H1 (cell line): ENCODE results near the gene MAGI2. TPM values are rescaled to one million over a fixed set of nuclear protein-coding genes. Genes with fewer than 3 reads are reported as not detected.

Experiments
- CTCF ChIA-PET: fragments of 300-600 bp; sonication (Branson Sonifier 250); formaldehyde crosslinking; loops from one replicate; lab custom pipeline; 2021; ENCODE audit not compliant: partially characterized antibody; lab: Charles Lee
- POLR2A ChIA-PET: fragments of 300-600 bp; sonication (Branson Sonifier 250); formaldehyde crosslinking; loops from one replicate; lab custom pipeline; 2021; ENCODE audit warnings: inconsistent platforms; ENCODE audit not compliant: partially characterized antibody; lab: Charles Lee
- DNase-seq, 2 experiments: peaks; one replicate each; pipeline versions ENCODE4 v3.0.0 to v3.0.0-alpha.2; 2010 to 2022; ENCODE audit warnings: low spot score in 2 of 2, low read depth in 1 of 2, mixed read lengths in 1 of 2
- FAIRE-seq: peaks from 2 replicates; lab custom pipeline; 2011; peaks lifted over from hg19 to GRCh38; lab: Jason Lieb, UNC
- H2AFZ ChIP-seq: 2 replicates; pipeline ENCODE4 v1.8.1; 2012; ENCODE audit warnings: low read length, inconsistent platforms
- H2AK5ac ChIP-seq: 2 replicates; pipeline ENCODE4 v1.6.1; 2013; ENCODE audit warnings: low read depth, low read length
- H2BK120ac ChIP-seq: replicated peaks from 2 replicates; pipeline ENCODE3; 2013; ENCODE audit warnings: low read depth, low read length, inconsistent platforms
- H2BK12ac ChIP-seq: 2 replicates; pipeline ENCODE4 v1.6.1; 2013; ENCODE audit warnings: low read depth, low read length
- H2BK15ac ChIP-seq: 2 replicates; pipeline ENCODE4 v1.6.1; 2013; ENCODE audit warnings: low read length
- H2BK20ac ChIP-seq: 2 replicates; pipeline ENCODE4 v1.6.1; 2013; ENCODE audit warnings: low read length
- H2BK5ac ChIP-seq: 2 replicates; pipeline ENCODE4 v1.6.1; 2013; ENCODE audit warnings: low read depth, low read length
- H3K14ac ChIP-seq: 2 replicates; pipeline ENCODE4 v1.6.1; 2013; ENCODE audit warnings: inconsistent platforms; ENCODE audit not compliant: insufficient read length
- H3K18ac ChIP-seq: 2 replicates; pipeline ENCODE4 v1.6.1; 2013; ENCODE audit warnings: low read length; ENCODE audit errors: extremely low read depth
- H3K23ac ChIP-seq: 2 replicates; pipeline ENCODE4 v1.6.1; 2013; ENCODE audit warnings: inconsistent platforms; ENCODE audit not compliant: insufficient read length
- H3K23me2 ChIP-seq: 2 replicates; pipeline ENCODE4 v1.6.1; 2013; ENCODE audit warnings: low read depth, low read length
- H3K27ac ChIP-seq: 2 replicates; pipeline ENCODE4 v1.6.1; 2011; ENCODE audit warnings: low read depth, low read length, inconsistent platforms
- H3K27me3 ChIP-seq, 4 experiments: replicated peaks in 1 of 4; 1 replicate in 1 of 4; 2 replicates in 3 of 4; pipeline versions ENCODE4 v1.6.1 to v1.8.1; 2011 to 2013; ENCODE audit warnings: low read length in 3 of 4, mild to moderate bottlenecking in 3 of 4, inconsistent platforms in 2 of 4, mixed read lengths in 2 of 4, moderate library complexity in 1 of 4; ENCODE audit not compliant: control insufficient read depth in 3 of 4, insufficient read depth in 3 of 4; ENCODE audit errors: extremely low read depth in 1 of 4
- H3K36me3 ChIP-seq, 4 experiments: 2 replicates each; pipeline versions ENCODE4 v1.6.1 to v1.8.1; 2011 to 2013; ENCODE audit warnings: mild to moderate bottlenecking in 4 of 4, low read length in 3 of 4, moderate library complexity in 2 of 4, control low read depth in 1 of 4, inconsistent platforms in 1 of 4; ENCODE audit not compliant: insufficient read depth in 4 of 4, control insufficient read depth in 2 of 4
- H3K4ac ChIP-seq: replicated peaks from 2 replicates; pipeline ENCODE3; 2013; ENCODE audit warnings: low read length, low read depth, mixed read lengths, inconsistent platforms; ENCODE audit not compliant: insufficient read length
- H3K4me1 ChIP-seq, 4 experiments: replicated peaks in 1 of 4; 1 replicate in 1 of 4; 2 replicates in 3 of 4; pipeline versions ENCODE4 v1.6.1 to v1.8.1; 2011 to 2013; ENCODE audit warnings: low read length in 3 of 4, inconsistent platforms in 2 of 4, mixed read lengths in 1 of 4; ENCODE audit not compliant: insufficient read depth in 4 of 4, control insufficient read depth in 3 of 4
- H3K4me2 ChIP-seq, 2 experiments: 2 replicates each; pipeline versions ENCODE4 v1.6.1 to v1.8.1; 2011 to 2013; ENCODE audit warnings: low read depth in 2 of 2, low read length in 2 of 2, control low read depth in 1 of 2, inconsistent platforms in 1 of 2, mild to moderate bottlenecking in 1 of 2; ENCODE audit not compliant: insufficient read depth in 1 of 2
- H3K4me3 ChIP-seq, 4 experiments: fragments of 200-600, 300-600 bp in 1 of 4; sonication (generic), shearing (Covaris generic), sonication (Bioruptor Twin) in 1 of 4; 2 replicates each; pipeline versions ENCODE4 v1.5.1 to v1.8.1; 2011 to 2016; ENCODE audit warnings: low read length in 4 of 4, low read depth in 3 of 4, control low read depth in 2 of 4, inconsistent platforms in 2 of 4, mild to moderate bottlenecking in 2 of 4, mixed read lengths in 1 of 4, moderate library complexity in 1 of 4; ENCODE audit not compliant: insufficient read depth in 2 of 4; ENCODE audit errors: extremely low read depth in 1 of 4
- H3K56ac ChIP-seq: replicated peaks from 2 replicates; pipeline ENCODE3; 2013; ENCODE audit warnings: low read depth, mild to moderate bottlenecking, mixed read lengths, low read length, inconsistent platforms; ENCODE audit not compliant: insufficient read length
- H3K79me1 ChIP-seq: 2 replicates; pipeline ENCODE4 v1.6.1; 2013; ENCODE audit warnings: low read depth, low read length, control low read depth
- H3K79me2 ChIP-seq, 2 experiments: 2 replicates each; pipeline versions ENCODE4 v1.6.1 to v1.8.1; 2012 to 2013; ENCODE audit warnings: low read length in 2 of 2, mild to moderate bottlenecking in 2 of 2, inconsistent platforms in 1 of 2; ENCODE audit not compliant: insufficient read depth in 2 of 2, control insufficient read depth in 1 of 2
- H3K9ac ChIP-seq, 4 experiments: replicated peaks in 1 of 4; 1 replicate in 1 of 4; 2 replicates in 3 of 4; pipeline versions ENCODE4 v1.6.1 to v1.8.1; 2011 to 2013; ENCODE audit warnings: low read depth in 3 of 4, low read length in 3 of 4, control low read depth in 2 of 4, mild to moderate bottlenecking in 2 of 4, moderate library complexity in 2 of 4, inconsistent platforms in 1 of 4; ENCODE audit errors: extremely low read depth in 1 of 4
- H3K9me3 ChIP-seq, 2 experiments: 2 replicates each; pipeline versions ENCODE4 v1.6.1 to v1.8.1; 2012 to 2013; ENCODE audit warnings: mild to moderate bottlenecking in 2 of 2, moderate library complexity in 2 of 2, control low read depth in 1 of 2, inconsistent platforms in 1 of 2, low read depth in 1 of 2, low read length in 1 of 2, mixed read lengths in 1 of 2; ENCODE audit not compliant: insufficient read depth in 2 of 2
- H4K20me1 ChIP-seq, 2 experiments: replicated peaks in 1 of 2; 2 replicates each; pipeline versions ENCODE3 to v1.8.1; 2011 to 2013; ENCODE audit warnings: inconsistent platforms in 2 of 2, low read length in 2 of 2, mild to moderate bottlenecking in 1 of 2; ENCODE audit not compliant: insufficient read depth in 2 of 2, control insufficient read depth in 1 of 2
- H4K5ac ChIP-seq: 2 replicates; pipeline ENCODE4 v1.6.1; 2013; ENCODE audit warnings: low read length, low read depth, mixed read lengths, inconsistent platforms; ENCODE audit not compliant: insufficient read length
- H4K8ac ChIP-seq: 2 replicates; pipeline ENCODE4 v1.8.0; 2013; ENCODE audit warnings: mild to moderate bottlenecking, moderate library complexity, low read length, inconsistent platforms; ENCODE audit not compliant: insufficient read depth; ENCODE audit errors: extremely low read depth
- H4K91ac ChIP-seq: replicated peaks from 2 replicates; pipeline ENCODE3; 2013; ENCODE audit warnings: low read length, mixed read lengths, inconsistent platforms; ENCODE audit not compliant: insufficient read length
- CBX5 ChIP-seq: fragments of 300-800, 300-1000 bp; sonication (generic); IDR thresholded peaks from 2 replicates; pipeline ENCODE4 v1.7.1; 2016; ENCODE audit warnings: antibody characterized with exemption, low read length, low read depth
- CTBP2 ChIP-seq: IDR thresholded peaks from 2 replicates; pipeline ENCODE4 v1.7.0; 2011; ENCODE audit warnings: borderline replicate concordance, mild to moderate bottlenecking, moderate library complexity, mixed read lengths, low read length; ENCODE audit not compliant: insufficient read depth, insufficient read length
- EP300 ChIP-seq, 2 experiments: IDR thresholded peaks; 1 replicate in 1 of 2; 2 replicates in 1 of 2; pipeline ENCODE4 v1.6.1; 2011 to 2012; ENCODE audit warnings: low read depth in 2 of 2, low read length in 2 of 2, mild to moderate bottlenecking in 2 of 2, borderline replicate concordance in 1 of 2, inconsistent platforms in 1 of 2, moderate library complexity in 1 of 2
- NRF1 ChIP-seq: IDR thresholded peaks from 2 replicates; pipeline ENCODE4 v1.6.1; 2011; ENCODE audit warnings: mild to moderate bottlenecking, low read depth, low read length, improper control_type of control experiment
- RAD21 ChIP-seq, 2 experiments: IDR thresholded peaks in 1 of 2; conservative IDR thresholded peaks in 1 of 2; 2 replicates each; pipeline ENCODE4 v1.6.1; 2011; ENCODE audit warnings: low read depth in 2 of 2, low read length in 2 of 2, improper control_type of control experiment in 1 of 2, inconsistent platforms in 1 of 2, mild to moderate bottlenecking in 1 of 2, moderate library complexity in 1 of 2
- TCF12 ChIP-seq: IDR thresholded peaks from 2 replicates; pipeline ENCODE4 v1.6.1; 2011; ENCODE audit warnings: low read depth, mild to moderate bottlenecking, low read length
- ZNF274 ChIP-seq: IDR thresholded peaks from 2 replicates; pipeline ENCODE4 v1.7.0; 2012; ENCODE audit warnings: low read length, borderline replicate concordance; ENCODE audit errors: extremely low read depth
- WGBS, 2 experiments: shearing (Covaris generic) in 1 of 2; methylation state at CpG; one replicate each; pipeline versions ENCODE4 v1.1.6 to v1.1.7; 2013 to 2015; ENCODE audit warnings: low lambda C conversion rate in 2 of 2, mixed read lengths in 2 of 2, inconsistent platforms in 1 of 2, low coverage in 1 of 2, missing lambda C conversion rate in 1 of 2; ENCODE audit not compliant: insufficient replicate concordance in 2 of 2, insufficient coverage in 1 of 2, insufficient read length in 1 of 2; ENCODE audit errors: extremely low coverage in 1 of 2, missing lambda C conversion rate in 1 of 2; 5-methylcytosine and 5-hydroxymethylcytosine counted together
- polyA plus RNA-seq, 7 experiments: library from polyadenylated mRNA; depleted of rRNA in 3 of 7; stranded (reverse) in 5 of 7; unstranded in 2 of 7; fragments of >200 nt in 5 of 7; fragments of 200-250 nt in 2 of 7; gene quantifications; 1 replicate in 5 of 7; 2 replicates in 1 of 7; 4 replicates in 1 of 7; pipeline versions ENCODE4 v1.2.1 to v1.2.3, GENCODE V29; 2011 to 2013; ENCODE audit warnings: missing spikeins in 2 of 7, mixed read lengths in 2 of 7
- total RNA-seq: library from RNA; stranded (reverse); fragmentation: NEBNext Ultra II Directional; extraction: Animal tissue kit (Norgen Biotek cat#: 25700); gene quantifications from 2 replicates; pipeline ENCODE4 v1.2.1, GENCODE V29; 2021

Gene MAGI2
- total and polyA plus RNA-seq, 2 of the 8 experiments (the other 6 are each of a cell fraction or from before 2014, with no cell fraction given), result 6.0 to 27.3 TPM

- Histone ChIP-seq H4K8ac (no peak overlapping the region), H3K4me1 (no peaks in the 10 kb centered on the region), H3K27me3 (no peaks in the 10 kb centered on the region), H2AK5ac (no peak overlapping the region), H3K18ac (no peak overlapping the region), H2BK20ac (no peak overlapping the region), H2BK5ac (no peak overlapping the region), H3K9me3 (no peaks in the 10 kb centered on the region), H3K23me2 (no peaks in the 10 kb centered on the region), H3K56ac (no peak overlapping the region), H3K4me3 (no peak overlapping the region), H4K5ac (no peak overlapping the region), H2AFZ (no peak overlapping the region), H3K9ac (no peak overlapping the region), H2BK15ac (no peak overlapping the region), H3K4me2 (no peak overlapping the region), H4K91ac (no peak overlapping the region), H2BK12ac (no peak overlapping the region), H3K36me3 (no peaks in the 10 kb centered on the region), H3K23ac (no peak overlapping the region), H4K20me1 (no peaks in the 10 kb centered on the region), H3K79me2 (no peaks in the 10 kb centered on the region), H2BK120ac (no peak overlapping the region), H3K4ac (no peak overlapping the region), H3K79me1 (no peaks in the 10 kb centered on the region), H3K14ac (no peak overlapping the region), H3K27ac (no peak overlapping the region)
- FAIRE-seq (no peak), DNase-seq (no peak)
- CTCF ChIA-PET, result interaction anchor here (1.6 kb wide), 1 partner anchor 199 kb away, joined by 3 read pairs; no protein-coding TSS in a partner anchor
- TF ChIP-seq ZNF274, result no peak
- TF ChIP-seq CBX5, result no peak
- no peak for TF ChIP-seq CTBP2
- TF ChIP-seq TCF12, result no peak
- TF ChIP-seq NRF1, result no peak
- TF ChIP-seq RAD21 (IDR thresholded peaks at IDR 0.05 in 1 of 2, conservative IDR thresholded peaks at IDR 0.05 in 1 of 2; ENCODE audit: low read depth in 2 of 2, low read length in 2 of 2), result no peak
- no peak for TF ChIP-seq EP300 (IDR thresholded peaks at IDR 0.05; ENCODE audit: borderline replicate concordance in 1 of 2, low read depth in 2 of 2, low read length in 2 of 2)
- WGBS, 2 experiments, result 96% methylated on average over 8 of the region's 8 CpGs; no CpG with 5 or more reads in 1 of the 2 experiments
- POLR2A ChIA-PET, result no interaction called here
These were observed 1119.7 kb downstream of the MAGI2 start for GRCh38 chr7:78333530-78334425.
